H9 (cell line): ENCODE results near the gene SCYGR7. TPM values are rescaled to one million over a fixed set of nuclear protein-coding genes. Genes with fewer than 3 reads are reported as not detected.
"Not testable (repeated sequence)": the region's sequence is repeated elsewhere in the genome, so short reads cannot be mapped to it uniquely, and the experiment has no call there.

Experiments used
- DNase-seq: peaks from one replicate; pipeline ENCODE4 v3.0.0-alpha.2; 2017
- H2AFZ ChIP-seq: one replicate; pipeline ENCODE4 v1.6.1; 2013; ENCODE audit warnings: mild to moderate bottlenecking, low read length, control low read depth, moderate library complexity
- H2AK5ac ChIP-seq: 2 replicates; pipeline ENCODE4 v1.6.1; 2013; ENCODE audit warnings: low read length, control low read depth, mixed read lengths; ENCODE audit not compliant: insufficient read length
- H2BK120ac ChIP-seq: one replicate; pipeline ENCODE4 v1.6.1; 2013; ENCODE audit warnings: low read depth, mild to moderate bottlenecking, low read length, control low read depth, inconsistent platforms; ENCODE audit not compliant: poor library complexity, severe bottlenecking
- H2BK12ac ChIP-seq: 2 replicates; pipeline ENCODE4 v1.6.1; 2013; ENCODE audit warnings: low read length, control low read depth, mixed read lengths, low read depth; ENCODE audit not compliant: insufficient read length
- H2BK15ac ChIP-seq: 2 replicates; pipeline ENCODE4 v1.6.1; 2013; ENCODE audit warnings: low read depth, low read length, control low read depth
- H2BK20ac ChIP-seq: one replicate; pipeline ENCODE4 v1.6.1; 2013; ENCODE audit warnings: low read depth, mild to moderate bottlenecking, low read length, control low read depth, inconsistent platforms; ENCODE audit not compliant: poor library complexity, severe bottlenecking
- H2BK5ac ChIP-seq: 2 replicates; pipeline ENCODE4 v1.6.1; 2013; ENCODE audit warnings: low read length, control low read depth, mixed read lengths; ENCODE audit not compliant: insufficient read length
- H3K14ac ChIP-seq: 2 replicates; pipeline ENCODE4 v1.6.1; 2013; ENCODE audit warnings: low read length, control low read depth; ENCODE audit not compliant: insufficient read depth
- H3K18ac ChIP-seq: 2 replicates; pipeline ENCODE4 v1.6.1; 2013; ENCODE audit warnings: low read depth, mild to moderate bottlenecking, mixed read lengths, low read length, control low read depth; ENCODE audit not compliant: insufficient read length
- H3K23ac ChIP-seq: 2 replicates; pipeline ENCODE4 v1.6.1; 2013; ENCODE audit warnings: low read length, control low read depth, mixed read lengths, low read depth; ENCODE audit not compliant: insufficient read length
- H3K23me2 ChIP-seq: 2 replicates; pipeline ENCODE4 v1.6.1; 2013; ENCODE audit warnings: low read depth, mild to moderate bottlenecking, mixed read lengths, low read length, control low read depth; ENCODE audit not compliant: insufficient read length, poor library complexity, severe bottlenecking
- H3K27ac ChIP-seq: 2 replicates; pipeline ENCODE4 v1.5.1; 2013; ENCODE audit warnings: low read length, control low read depth, mixed read lengths, low read depth; ENCODE audit not compliant: insufficient read length
- H3K27me3 ChIP-seq: 2 replicates; pipeline ENCODE4 v1.6.1; 2013; ENCODE audit warnings: low read length, control low read depth, inconsistent platforms; ENCODE audit not compliant: insufficient read depth
- H3K4ac ChIP-seq: 2 replicates; pipeline ENCODE4 v1.6.1; 2013; ENCODE audit warnings: low read depth, mild to moderate bottlenecking, control low read depth, inconsistent platforms, low read length, moderate library complexity
- H3K4me1 ChIP-seq: 2 replicates; pipeline ENCODE4 v1.6.1; 2013; ENCODE audit warnings: low read length, control low read depth, inconsistent platforms; ENCODE audit not compliant: insufficient read depth
- H3K4me2 ChIP-seq: 2 replicates; pipeline ENCODE4 v1.6.1; 2013; ENCODE audit warnings: low read length, control low read depth, mixed read lengths; ENCODE audit not compliant: insufficient read length, insufficient read depth
- H3K56ac ChIP-seq: 2 replicates; pipeline ENCODE4 v1.6.1; 2013; ENCODE audit warnings: low read depth, mild to moderate bottlenecking, mixed read lengths, low read length, control low read depth; ENCODE audit not compliant: insufficient read length
- H3K79me1 ChIP-seq: 2 replicates; pipeline ENCODE4 v1.6.1; 2013; ENCODE audit warnings: low read depth, mild to moderate bottlenecking, moderate library complexity, low read length, control low read depth, inconsistent platforms; ENCODE audit not compliant: insufficient read depth, poor library complexity, severe bottlenecking
- H3K79me2 ChIP-seq: 2 replicates; pipeline ENCODE4 v1.6.1; 2013; ENCODE audit warnings: low read length, control low read depth, inconsistent platforms; ENCODE audit not compliant: insufficient read depth
- H3K9ac ChIP-seq: 2 replicates; pipeline ENCODE4 v1.6.1; 2013; ENCODE audit warnings: low read length, control low read depth, mixed read lengths; ENCODE audit not compliant: insufficient read length; ENCODE audit errors: extremely low read depth
- H3K9me3 ChIP-seq: one replicate; pipeline ENCODE4 v1.6.1; 2013; ENCODE audit warnings: low read depth, low read length, inconsistent platforms; ENCODE audit not compliant: control insufficient read depth
- H3T11ph ChIP-seq: one replicate; pipeline ENCODE4 v1.6.1; 2013; ENCODE audit warnings: mild to moderate bottlenecking, low read length, control low read depth, inconsistent platforms
- H4K20me1 ChIP-seq: one replicate; pipeline ENCODE4 v1.6.1; 2013; ENCODE audit not compliant: control insufficient read depth, insufficient read length, insufficient read depth
- H4K5ac ChIP-seq: 2 replicates; pipeline ENCODE4 v1.6.1; 2013; ENCODE audit warnings: low read depth, mild to moderate bottlenecking, mixed read lengths, low read length, control low read depth; ENCODE audit not compliant: insufficient read length
- H4K8ac ChIP-seq: replicated peaks from 2 replicates; pipeline ENCODE4 v1.6.1; 2013; ENCODE audit warnings: low read length, control low read depth, mixed read lengths, low read depth; ENCODE audit not compliant: insufficient read length
- H4K91ac ChIP-seq: 2 replicates; pipeline ENCODE4 v1.6.1; 2013; ENCODE audit warnings: low read depth, mild to moderate bottlenecking, moderate library complexity, mixed read lengths, low read length, control low read depth; ENCODE audit not compliant: insufficient read length
- H3K27ac Mint-ChIP-seq, 3 experiments: 2 replicates in 2 of 3; 3 replicates in 1 of 3; pipeline ENCODE4 v1.8.0; 2020 to 2021; ENCODE audit warnings: mixed read lengths in 3 of 3, mild to moderate bottlenecking in 1 of 3, moderate library complexity in 1 of 3
- H3K27me3 Mint-ChIP-seq: 2 replicates; pipeline ENCODE4 v1.8.0; 2021; ENCODE audit warnings: low read depth, mild to moderate bottlenecking, moderate library complexity, mixed read lengths
- H3K36me3 Mint-ChIP-seq, 3 experiments: 2 replicates in 2 of 3; 3 replicates in 1 of 3; pipeline ENCODE4 v1.8.0; 2020 to 2021; ENCODE audit warnings: low read depth in 3 of 3, mixed read lengths in 3 of 3; ENCODE audit not compliant: insufficient read depth in 1 of 3
- H3K4me1 Mint-ChIP-seq, 2 experiments: 2 replicates each; pipeline ENCODE4 v1.8.0; 2020; ENCODE audit warnings: mixed read lengths in 2 of 2
- H3K4me3 Mint-ChIP-seq, 2 experiments: 2 replicates in 1 of 2; 3 replicates in 1 of 2; pipeline ENCODE4 v1.8.0; 2020 to 2021; ENCODE audit warnings: mild to moderate bottlenecking in 2 of 2, mixed read lengths in 2 of 2, moderate library complexity in 1 of 2
- H3K9me3 Mint-ChIP-seq, 2 experiments: 2 replicates in 1 of 2; 3 replicates in 1 of 2; pipeline ENCODE4 v1.8.0; 2020; ENCODE audit warnings: mild to moderate bottlenecking in 2 of 2, mixed read lengths in 2 of 2, moderate library complexity in 1 of 2
- CTCF ChIP-seq: fragments of 200-600 bp; sonication (generic); conservative IDR thresholded peaks from 3 replicates; pipeline ENCODE4 v1.8.0; 2021; ENCODE audit warnings: antibody characterized with exemption, mild to moderate bottlenecking
- WGBS: extraction: QIAGEN DNeasy Blood & Tissue Kit; methylation state at CpG from one replicate; pipeline ENCODE4 v1.1.7; 2013; ENCODE audit warnings: missing lambda C conversion rate, low lambda C conversion rate, mixed read lengths; ENCODE audit not compliant: insufficient read length; ENCODE audit errors: extremely low coverage; 5-methylcytosine and 5-hydroxymethylcytosine counted together
- total RNA-seq: library from RNA; stranded (reverse); gene quantifications from 2 replicates; pipeline ENCODE4 v1.2.1, GENCODE V29; 2021

SCYGR7 gene
- total RNA-seq, 1 experiment from 2014 or later = not detected

GRCh38 chr2:227740705-227741104, 12.6 kb downstream of the SCYGR7 start:
- not testable (repeated sequence) for H2BK5ac ChIP-seq, H3K79me1 ChIP-seq, H2BK20ac ChIP-seq, H3T11ph ChIP-seq, H3K27me3 ChIP-seq, H3K27ac Mint-ChIP-seq, H4K8ac ChIP-seq, H3K56ac ChIP-seq, H4K91ac ChIP-seq, H3K23ac ChIP-seq, H3K23me2 ChIP-seq, H3K4me3 Mint-ChIP-seq, H3K27me3 Mint-ChIP-seq, H3K4me1 ChIP-seq, H2BK15ac ChIP-seq, H3K9me3 Mint-ChIP-seq, H3K4ac ChIP-seq, H3K9me3 ChIP-seq, H3K18ac ChIP-seq, H3K36me3 Mint-ChIP-seq, H3K9ac ChIP-seq, H4K5ac ChIP-seq, H3K14ac ChIP-seq, H3K79me2 ChIP-seq, H2AFZ ChIP-seq, H2AK5ac ChIP-seq, H2BK12ac ChIP-seq, H2BK120ac ChIP-seq, H4K20me1 ChIP-seq, H3K4me2 ChIP-seq, H3K27ac ChIP-seq
- no CpG with 5 or more reads among the region's 7 CpGs for WGBS
- peaks cover 12 to 19% of the 10 kb centered on the region in 2 experiments for H3K4me1 Mint-ChIP-seq
- TF ChIP-seq CTCF = peak; percentile 72
- DNase-seq = peak; percentile 63
